Body of pancreas (tissue), 4 donors: ENCODE results near the gene ACER1. TPM values are rescaled to one million over a fixed set of nuclear protein-coding genes. Genes with fewer than 3 reads are reported as not detected.

Source experiments
- ATAC-seq: fragments of 150-250 bp; one replicate; pipeline ENCODE4 v1.9.1; 2016
- DNase-seq, 4 donors: peaks; one replicate each; pipeline ENCODE4 v3.0.0-alpha.2; 2019
- H3K27ac ChIP-seq, 4 donors: fragments of 200-600 bp; sonication (generic); 1 replicate in 3 of 4; 2 replicates in 1 of 4; pipeline versions ENCODE4 v1.5.1 to v1.6.1; 2016 to 2019; ENCODE audit warnings: mild to moderate bottlenecking in 1 of 4, mixed read lengths in 1 of 4, moderate library complexity in 1 of 4
- H3K27me3 ChIP-seq, 2 donors: fragments of 200-600 bp; sonication (generic); one replicate each; pipeline ENCODE4 v1.6.0; 2016; ENCODE audit warnings: mild to moderate bottlenecking in 1 of 2
- H3K36me3 ChIP-seq, 2 donors: fragments of 200-600 bp; sonication (generic); replicated peaks in 1 of 2; 2 replicates each; pipeline ENCODE4 v1.5.1; 2016; ENCODE audit warnings: low read depth in 2 of 2; ENCODE audit not compliant: insufficient read depth in 1 of 2
- H3K4me1 ChIP-seq: fragments of 200-600 bp; sonication (generic); one replicate; pipeline ENCODE4 v1.6.0; 2016
- H3K4me3 ChIP-seq, 2 donors: fragments of 200-600 bp; sonication (generic); 1 replicate in 1 of 2; 2 replicates in 1 of 2; pipeline ENCODE4 v1.5.1; 2016 to 2019
- H3K9me3 ChIP-seq, 3 donors: fragments of 200-600 bp; sonication (generic); 1 replicate in 2 of 3; 2 replicates in 1 of 3; pipeline ENCODE4 v1.5.1; 2016
- POLR2A ChIP-seq, 3 donors: fragments of 450-650 bp; IDR thresholded peaks; one replicate each; pipeline ENCODE4 v1.6.1; 2016; ENCODE audit warnings: antibody characterized with exemption in 3 of 3, mild to moderate bottlenecking in 2 of 3
- WGBS, 2 donors: methylation state at CpG; one replicate each; pipeline ENCODE4 v1.1.5; 2017; 5-methylcytosine and 5-hydroxymethylcytosine counted together
- intact Hi-C: fragments of 100-400 bp; cut with DNase I; formaldehyde crosslinking; loops from one replicate; pipeline ENCODE4 v1.15.1; 2023
- total RNA-seq, 2 donors: library from RNA; depleted of rRNA; stranded (reverse); fragments of >200 nt; gene quantifications; one replicate each; pipeline ENCODE4 v1.1.0, GENCODE V29; 2016
- TF ChIP-seq, protein P1 (sequence below), 7 experiments: fragments of 450-650 bp in 4 of 7; fragments of 200-600 bp in 3 of 7; sonication (generic) in 3 of 7; IDR thresholded peaks; one replicate each; pipeline ENCODE4 v1.5.1; 2016 to 2019; ENCODE audit warnings: antibody characterized with exemption in 7 of 7

ACER1 gene
- total RNA-seq, 2 donors from 2014 or later: not detected

DNA sequence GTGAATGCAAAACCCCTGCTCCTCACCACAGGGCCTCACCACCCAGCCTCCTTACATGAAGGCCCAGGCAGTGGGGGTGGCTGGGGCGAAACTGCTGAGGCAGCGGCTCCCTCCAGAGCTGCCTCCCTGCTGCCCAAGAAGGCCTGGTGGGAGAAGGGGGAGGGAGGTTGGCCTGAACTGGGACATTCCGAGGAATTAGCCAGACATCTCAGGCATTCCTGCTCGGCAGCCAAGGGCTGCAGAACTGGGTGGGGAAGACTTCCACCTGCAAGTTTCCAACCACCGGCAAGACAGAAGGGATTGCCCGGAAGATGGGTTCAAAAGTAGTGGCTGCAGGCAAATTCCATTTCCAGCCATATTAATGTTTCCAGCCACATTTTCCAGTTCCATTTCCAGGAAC lies 44.6 kb upstream of the ACER1 start:
- no peak overlapping the region for H3K27ac ChIP-seq
- peaks cover 6% of the 10 kb centered on the region for H3K4me1 ChIP-seq
- WGBS, 2 donors: 86 to 89% methylated on average over 3 to 6 of the region's 6 CpGs
- H3K4me3 ChIP-seq: no peak overlapping the region
- DNase-seq (no peak), ATAC-seq (no peak)
- H3K27me3 ChIP-seq: no peaks in the 10 kb centered on the region
- H3K36me3 ChIP-seq: peaks cover 17 to 23% of the 10 kb centered on the region in 2 donors
- H3K9me3 ChIP-seq: no peaks in the 10 kb centered on the region
- intact Hi-C loops: no loop called here
- no peak for TF ChIP-seq POLR2A (IDR thresholded peaks at IDR 0.05)
- TF ChIP-seq, protein P1, sequence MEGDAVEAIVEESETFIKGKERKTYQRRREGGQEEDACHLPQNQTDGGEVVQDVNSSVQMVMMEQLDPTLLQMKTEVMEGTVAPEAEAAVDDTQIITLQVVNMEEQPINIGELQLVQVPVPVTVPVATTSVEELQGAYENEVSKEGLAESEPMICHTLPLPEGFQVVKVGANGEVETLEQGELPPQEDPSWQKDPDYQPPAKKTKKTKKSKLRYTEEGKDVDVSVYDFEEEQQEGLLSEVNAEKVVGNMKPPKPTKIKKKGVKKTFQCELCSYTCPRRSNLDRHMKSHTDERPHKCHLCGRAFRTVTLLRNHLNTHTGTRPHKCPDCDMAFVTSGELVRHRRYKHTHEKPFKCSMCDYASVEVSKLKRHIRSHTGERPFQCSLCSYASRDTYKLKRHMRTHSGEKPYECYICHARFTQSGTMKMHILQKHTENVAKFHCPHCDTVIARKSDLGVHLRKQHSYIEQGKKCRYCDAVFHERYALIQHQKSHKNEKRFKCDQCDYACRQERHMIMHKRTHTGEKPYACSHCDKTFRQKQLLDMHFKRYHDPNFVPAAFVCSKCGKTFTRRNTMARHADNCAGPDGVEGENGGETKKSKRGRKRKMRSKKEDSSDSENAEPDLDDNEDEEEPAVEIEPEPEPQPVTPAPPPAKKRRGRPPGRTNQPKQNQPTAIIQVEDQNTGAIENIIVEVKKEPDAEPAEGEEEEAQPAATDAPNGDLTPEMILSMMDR (IDR thresholded peaks at IDR 0.05): no peak

DNA sequence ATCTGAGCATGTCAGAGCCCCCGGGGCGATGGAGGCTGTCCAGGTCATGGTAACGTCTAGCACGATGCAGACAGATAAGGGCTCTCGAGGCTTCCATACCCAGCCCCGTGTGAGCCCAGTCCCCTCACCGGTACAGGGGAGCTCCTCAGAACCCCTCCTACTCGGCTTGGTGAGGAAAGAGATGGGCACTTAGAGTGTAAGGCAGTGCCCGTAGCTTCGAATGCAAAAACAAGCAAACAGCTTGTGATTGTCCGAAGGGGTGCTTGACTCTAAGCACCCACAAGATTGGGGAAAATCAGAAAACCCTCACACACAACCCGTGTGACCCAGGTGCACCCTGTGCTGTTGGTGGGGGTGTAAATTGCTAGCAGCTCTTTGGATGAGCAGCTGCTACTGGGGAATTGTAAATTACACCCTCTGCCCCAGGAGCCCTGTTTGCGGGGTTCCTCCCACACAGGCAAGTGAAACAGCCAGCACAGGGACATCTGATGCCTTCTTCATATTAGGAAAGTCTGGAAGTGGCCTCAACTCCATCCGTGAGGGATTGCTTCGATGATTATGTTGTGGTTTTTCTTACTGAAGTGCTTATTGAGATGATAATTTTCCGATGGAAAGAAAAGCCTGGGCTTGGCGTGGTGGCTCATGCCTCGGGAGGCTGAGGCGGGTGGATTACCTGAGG lies 43.2 kb upstream of the ACER1 start:
- intact Hi-C loops: no loop called here
- Histone ChIP-seq H3K4me1 (peaks cover 6% of the 10 kb centered on the region), H3K36me3 (peaks cover 15 to 17% of the 10 kb centered on the region in 2 donors), H3K4me3 (no peak overlapping the region), H3K27me3 (no peaks in the 10 kb centered on the region), H3K27ac (no peak overlapping the region), H3K9me3 (no peaks in the 10 kb centered on the region)
- DNase-seq (no peak), ATAC-seq (no peak)
- no peak for TF ChIP-seq POLR2A (IDR thresholded peaks at IDR 0.05)
- WGBS, 2 donors: 71 to 81% methylated on average over 17 to 18 of the region's 19 CpGs

DNA sequence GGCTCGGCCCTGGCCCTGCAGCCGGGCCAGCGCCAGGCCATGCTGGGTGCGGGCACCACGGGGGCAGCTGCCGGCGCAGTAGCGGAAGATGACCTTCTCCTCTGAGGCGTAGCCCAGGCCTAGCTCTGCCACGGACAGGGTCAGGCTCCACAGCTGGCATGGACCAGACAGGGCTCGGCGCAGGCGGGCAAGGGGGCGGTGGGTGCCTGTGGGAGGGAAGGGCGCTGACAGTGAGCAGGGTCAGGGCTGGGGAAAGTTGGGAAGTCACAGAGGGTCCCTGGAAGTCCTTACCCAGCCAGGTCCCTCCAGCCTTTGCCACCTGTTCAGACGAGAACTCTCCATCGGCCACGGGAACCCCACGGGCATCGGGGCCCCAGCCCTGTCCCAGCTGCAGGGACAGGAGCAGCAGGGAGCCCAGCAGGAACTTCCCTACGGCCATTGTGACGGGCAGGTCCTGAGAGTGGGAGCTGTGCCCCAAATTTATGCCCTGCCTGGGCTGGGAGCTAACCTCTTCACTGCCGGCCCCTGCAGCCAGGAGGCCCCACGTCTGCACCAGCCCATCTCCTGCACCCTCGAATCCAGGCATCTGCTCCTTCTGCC lies 42.1 kb upstream of the ACER1 start, which contains the start of gene PSPN:
PSPN (minus strand) TSS at position 523 of the 600 bp plus-strand sequence; CDS start at position 439, 84 bp downstream.
- Histone ChIP-seq H3K27ac (no peak within 1 kb of the TSS), H3K4me1 (peaks cover 6% of the 10 kb centered on the region), H3K27me3 (no peaks in the 10 kb centered on the region), H3K36me3 (peaks cover 5 to 9% of the 10 kb centered on the region in 2 donors), H3K4me3 (no peak within 1 kb of the TSS), H3K9me3 (no peaks in the 10 kb centered on the region)
- DNase-seq: no peak
- intact Hi-C loops: no loop called here
- TF ChIP-seq, protein P1 (IDR thresholded peaks at IDR 0.05): no peak
- no peak for TF ChIP-seq POLR2A (IDR thresholded peaks at IDR 0.05)
- no peak for ATAC-seq
- 75 to 88% methylated on average over 4 to 24 of the region's 25 CpGs for WGBS, 2 donors

DNA sequence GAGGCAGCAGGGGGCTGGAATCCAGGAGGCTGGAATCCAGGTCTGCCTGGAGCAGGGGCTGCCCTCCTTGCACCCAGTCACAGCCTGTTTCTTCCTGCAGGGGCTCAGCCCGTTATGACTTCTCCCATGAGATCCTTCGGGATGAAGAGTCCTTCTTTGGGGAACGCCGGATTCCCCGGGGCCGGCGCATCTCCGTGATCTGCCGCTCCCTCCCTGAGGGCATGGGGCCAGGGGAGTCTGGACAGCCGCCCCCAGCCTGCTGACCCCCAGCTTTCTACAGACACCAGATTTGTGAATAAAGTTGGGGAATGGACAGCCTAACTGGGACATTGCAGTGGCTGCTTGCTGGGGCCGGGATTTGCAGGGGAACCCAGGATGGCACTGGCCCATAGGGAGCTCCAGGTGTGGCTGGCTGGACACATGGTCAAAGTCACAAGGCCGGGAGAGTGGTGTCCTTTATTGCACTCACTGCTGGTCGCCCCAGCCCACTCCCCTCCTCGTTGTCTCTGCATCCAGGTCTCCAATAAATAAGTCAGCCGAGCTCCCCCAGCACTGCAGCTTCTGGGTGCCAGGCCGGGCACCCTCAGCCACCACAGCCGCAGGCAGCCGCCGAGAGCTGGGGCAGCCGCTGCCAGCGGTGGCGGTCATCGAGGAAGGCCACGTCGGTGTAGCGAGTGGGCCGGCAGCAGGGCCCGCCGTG lies 41.4 kb upstream of the ACER1 start:
- H3K4me1 ChIP-seq: peaks cover 6% of the 10 kb centered on the region
- DNase-seq (no peak), ATAC-seq (no peak)
- intact Hi-C loops: no loop called here
- no peaks in the 10 kb centered on the region for H3K27me3 ChIP-seq
- no peaks in the 10 kb centered on the region for H3K9me3 ChIP-seq
- WGBS, 2 donors: 90 to 98% methylated on average over 7 to 18 of the region's 29 CpGs
- H3K36me3 ChIP-seq: peaks cover 0 to 3% of the 10 kb centered on the region in 2 donors
- H3K4me3 ChIP-seq: no peak overlapping the region
- H3K27ac ChIP-seq: no peak overlapping the region
- TF ChIP-seq, protein P1 (IDR thresholded peaks at IDR 0.05): no peak
- no peak for TF ChIP-seq POLR2A (IDR thresholded peaks at IDR 0.05)

DNA sequence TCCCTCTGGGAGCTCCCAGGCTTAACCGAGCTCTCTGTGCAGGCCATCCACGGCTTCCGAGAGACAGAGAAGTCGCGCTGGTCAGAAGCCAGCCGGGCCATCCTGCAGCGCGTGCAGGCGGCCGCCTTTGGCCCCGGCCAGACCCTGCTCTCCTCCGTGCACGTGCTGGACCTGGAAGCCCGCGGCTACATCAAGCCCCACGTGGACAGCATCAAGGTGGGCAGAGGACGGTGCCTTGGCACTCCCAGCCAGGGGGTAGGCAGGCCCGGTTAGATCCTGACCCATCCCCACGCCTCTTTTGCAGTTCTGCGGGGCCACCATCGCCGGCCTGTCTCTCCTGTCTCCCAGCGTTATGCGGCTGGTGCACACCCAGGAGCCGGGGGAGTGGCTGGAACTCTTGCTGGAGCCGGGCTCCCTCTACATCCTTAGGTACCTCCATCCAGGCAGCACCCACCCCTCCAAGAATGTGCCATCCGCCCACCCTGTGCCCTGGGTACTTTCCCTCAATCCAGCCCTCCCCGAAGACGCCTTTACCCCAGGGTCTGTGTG lies 40.8 kb upstream of the ACER1 start:
- 80 to 97% methylated on average over 6 to 28 of the region's 29 CpGs for WGBS, 2 donors
- intact Hi-C loops: no loop called here

More for the DNA sequence above, 40.8 kb upstream of the ACER1 start:
- no peak for DNase-seq
- TF ChIP-seq POLR2A (IDR thresholded peaks at IDR 0.05): no peak
- TF ChIP-seq, protein P1 (IDR thresholded peaks at IDR 0.05): no peak
- Histone ChIP-seq H3K9me3 (no peaks in the 10 kb centered on the region), H3K27ac (peak overlapping the region in 2 of 4 donors; percentile 95 to 97), H3K4me1 (peaks cover 6% of the 10 kb centered on the region), H3K4me3 (no peak overlapping the region), H3K27me3 (no peaks in the 10 kb centered on the region), H3K36me3 (no peaks in the 10 kb centered on the region)
- no peak for ATAC-seq
